ENCODE measurements around the gene SMIM12.

DNA sequence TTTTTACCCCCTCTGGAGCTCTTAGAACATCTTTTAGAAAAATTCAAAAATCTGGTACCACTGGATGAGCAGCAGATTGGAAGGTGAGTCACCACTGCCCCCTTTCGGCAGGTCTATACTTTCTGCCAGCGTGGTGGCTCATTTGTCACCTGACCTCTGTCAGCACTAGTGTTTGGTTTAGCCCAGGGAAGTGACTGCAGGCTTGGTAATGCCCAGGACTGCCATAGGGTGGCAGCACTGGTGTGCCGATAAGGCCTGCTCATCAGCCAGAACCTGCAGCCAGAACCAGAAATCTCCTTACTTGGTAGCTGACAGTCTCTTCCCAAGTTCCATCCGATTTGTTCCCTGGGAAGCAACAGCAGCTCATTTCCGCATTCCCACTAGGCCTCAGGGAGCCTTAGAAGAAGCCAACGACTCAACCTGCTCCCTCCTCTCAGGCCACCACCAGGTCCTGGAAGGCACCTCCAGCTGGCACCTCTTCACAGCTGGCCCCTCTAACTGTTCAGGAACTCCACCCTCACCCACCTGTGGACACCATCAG, 6.8 kb downstream of the SMIM12 start:
- TF ChIP-seq POLR2A (IDR thresholded peaks at IDR 0.05; ENCODE audit: low read depth, low read length) (no peak), TAF1 (IDR thresholded peaks at IDR 0.05; ENCODE audit: low read depth, low read length) (no peak), POLR2AphosphoS5 (IDR thresholded peaks at IDR 0.05; ENCODE audit: low read depth, low read length) (peak; percentile 26; the same call in 1 of the 2 replicates), SPI1 (IDR thresholded peaks at IDR 0.05; ENCODE audit: low read depth, low read length) (peak; percentile 45)

Measured in GM12891 (cell line).